ENCODE data around the gene FTSJ3. TPM values are rescaled to one million over a fixed set of nuclear protein-coding genes. Genes with fewer than 3 reads are reported as not detected.

Gene FTSJ3
- total RNA-seq, 2 donors from 2014 or later: 25.9 to 28.4 TPM

Other genes starting within 250 kb of the FTSJ3 start
- gene TACO1, start 226.8 kb downstream of the FTSJ3 start, total RNA-seq: 10 to 100 TPM; 36.0 to 39.6 TPM
- 10 to 100 TPM; 12.8 to 16.1 TPM for gene MAP3K3, start 205.2 kb downstream of the FTSJ3 start, total RNA-seq
- 1 to 10 TPM; 3.7 to 8.5 TPM for gene LIMD2, start 127.5 kb downstream of the FTSJ3 start, total RNA-seq
- gene STRADA, start 85.9 kb downstream of the FTSJ3 start, total RNA-seq: 10 to 100 TPM; 18.8 to 21.2 TPM
- gene CCDC47, start 54.1 kb downstream of the FTSJ3 start, total RNA-seq: 100 to 1,000 TPM; 124 to 161 TPM
- 10 to 100 TPM; 86.5 to 93.6 TPM for gene DDX42, start 53.5 kb downstream of the FTSJ3 start, total RNA-seq
- 10 to 100 TPM; 86.3 to 92.5 TPM for gene PSMC5, start 232 bp downstream of the FTSJ3 start, total RNA-seq
- gene SMARCD2, start 15.0 kb upstream of the FTSJ3 start, total RNA-seq: 10 to 100 TPM; 73.0 to 75.8 TPM
- gene CSH2, start 46.0 kb upstream of the FTSJ3 start, total RNA-seq: not detected
- gene GH2, start 54.3 kb upstream of the FTSJ3 start, total RNA-seq: not detected
- not detected for gene CSH1, start 68.9 kb upstream of the FTSJ3 start, total RNA-seq
- gene CSHL1, start 83.6 kb upstream of the FTSJ3 start, total RNA-seq: not detected
- not detected for gene GH1, start 91.2 kb upstream of the FTSJ3 start, total RNA-seq
- 1 to 10 TPM; 2.0 to 4.0 TPM for gene CD79B, start 104.7 kb upstream of the FTSJ3 start, total RNA-seq
- under 1 TPM in 1 of 2 donors, not detected in 1; 0.20 TPM for gene SCN4A, start 145.3 kb upstream of the FTSJ3 start, total RNA-seq
- under 1 TPM in 1 of 2 donors, not detected in 1; 0.22 TPM for gene PRR29, start 170.7 kb upstream of the FTSJ3 start, total RNA-seq
- gene ICAM2, start 193.0 kb upstream of the FTSJ3 start, total RNA-seq: 10 to 100 TPM in 1 of 2 donors, 1 to 10 TPM in 1; 6.9 to 11.5 TPM